H1 (cell line): ENCODE results near the gene PDGFB. TPM values are rescaled to one million over a fixed set of nuclear protein-coding genes. Genes with fewer than 3 reads are reported as not detected.

ENCODE experiments used
- CTCF ChIA-PET: fragments of 300-600 bp; sonication (Branson Sonifier 250); formaldehyde crosslinking; loops from one replicate; lab custom pipeline; 2021; ENCODE audit not compliant: partially characterized antibody; lab: Charles Lee
- POLR2A ChIA-PET: fragments of 300-600 bp; sonication (Branson Sonifier 250); formaldehyde crosslinking; loops from one replicate; lab custom pipeline; 2021; ENCODE audit warnings: inconsistent platforms; ENCODE audit not compliant: partially characterized antibody; lab: Charles Lee
- DNase-seq, 2 experiments: peaks; one replicate each; pipeline versions ENCODE4 v3.0.0 to v3.0.0-alpha.2; 2010 to 2022; ENCODE audit warnings: low spot score in 2 of 2, low read depth in 1 of 2, mixed read lengths in 1 of 2
- FAIRE-seq: peaks from 2 replicates; lab custom pipeline; 2011; peaks lifted over from hg19 to GRCh38; lab: Jason Lieb, UNC
- H2AFZ ChIP-seq: 2 replicates; pipeline ENCODE4 v1.8.1; 2012; ENCODE audit warnings: low read length, inconsistent platforms
- H2AK5ac ChIP-seq: 2 replicates; pipeline ENCODE4 v1.6.1; 2013; ENCODE audit warnings: low read depth, low read length
- H2BK120ac ChIP-seq: replicated peaks from 2 replicates; pipeline ENCODE3; 2013; ENCODE audit warnings: low read depth, low read length, inconsistent platforms
- H2BK12ac ChIP-seq: 2 replicates; pipeline ENCODE4 v1.6.1; 2013; ENCODE audit warnings: low read depth, low read length
- H2BK15ac ChIP-seq: 2 replicates; pipeline ENCODE4 v1.6.1; 2013; ENCODE audit warnings: low read length
- H2BK20ac ChIP-seq: 2 replicates; pipeline ENCODE4 v1.6.1; 2013; ENCODE audit warnings: low read length
- H2BK5ac ChIP-seq: 2 replicates; pipeline ENCODE4 v1.6.1; 2013; ENCODE audit warnings: low read depth, low read length
- H3K14ac ChIP-seq: 2 replicates; pipeline ENCODE4 v1.6.1; 2013; ENCODE audit warnings: inconsistent platforms; ENCODE audit not compliant: insufficient read length
- H3K18ac ChIP-seq: 2 replicates; pipeline ENCODE4 v1.6.1; 2013; ENCODE audit warnings: low read length; ENCODE audit errors: extremely low read depth
- H3K23ac ChIP-seq: 2 replicates; pipeline ENCODE4 v1.6.1; 2013; ENCODE audit warnings: inconsistent platforms; ENCODE audit not compliant: insufficient read length
- H3K23me2 ChIP-seq: 2 replicates; pipeline ENCODE4 v1.6.1; 2013; ENCODE audit warnings: low read depth, low read length
- H3K27ac ChIP-seq: 2 replicates; pipeline ENCODE4 v1.6.1; 2011; ENCODE audit warnings: low read depth, low read length, inconsistent platforms
- H3K27me3 ChIP-seq, 4 experiments: replicated peaks in 1 of 4; 1 replicate in 1 of 4; 2 replicates in 3 of 4; pipeline versions ENCODE4 v1.6.1 to v1.8.1; 2011 to 2013; ENCODE audit warnings: low read length in 3 of 4, mild to moderate bottlenecking in 3 of 4, inconsistent platforms in 2 of 4, mixed read lengths in 2 of 4, moderate library complexity in 1 of 4; ENCODE audit not compliant: control insufficient read depth in 3 of 4, insufficient read depth in 3 of 4; ENCODE audit errors: extremely low read depth in 1 of 4
- H3K36me3 ChIP-seq, 4 experiments: 2 replicates each; pipeline versions ENCODE4 v1.6.1 to v1.8.1; 2011 to 2013; ENCODE audit warnings: mild to moderate bottlenecking in 4 of 4, low read length in 3 of 4, moderate library complexity in 2 of 4, control low read depth in 1 of 4, inconsistent platforms in 1 of 4; ENCODE audit not compliant: insufficient read depth in 4 of 4, control insufficient read depth in 2 of 4
- H3K4ac ChIP-seq: replicated peaks from 2 replicates; pipeline ENCODE3; 2013; ENCODE audit warnings: low read length, low read depth, mixed read lengths, inconsistent platforms; ENCODE audit not compliant: insufficient read length
- H3K4me1 ChIP-seq, 4 experiments: replicated peaks in 1 of 4; 1 replicate in 1 of 4; 2 replicates in 3 of 4; pipeline versions ENCODE4 v1.6.1 to v1.8.1; 2011 to 2013; ENCODE audit warnings: low read length in 3 of 4, inconsistent platforms in 2 of 4, mixed read lengths in 1 of 4; ENCODE audit not compliant: insufficient read depth in 4 of 4, control insufficient read depth in 3 of 4
- H3K4me2 ChIP-seq, 2 experiments: 2 replicates each; pipeline versions ENCODE4 v1.6.1 to v1.8.1; 2011 to 2013; ENCODE audit warnings: low read depth in 2 of 2, low read length in 2 of 2, control low read depth in 1 of 2, inconsistent platforms in 1 of 2, mild to moderate bottlenecking in 1 of 2; ENCODE audit not compliant: insufficient read depth in 1 of 2
- H3K4me3 ChIP-seq, 4 experiments: fragments of 200-600, 300-600 bp in 1 of 4; sonication (generic), shearing (Covaris generic), sonication (Bioruptor Twin) in 1 of 4; 2 replicates each; pipeline versions ENCODE4 v1.5.1 to v1.8.1; 2011 to 2016; ENCODE audit warnings: low read length in 4 of 4, low read depth in 3 of 4, control low read depth in 2 of 4, inconsistent platforms in 2 of 4, mild to moderate bottlenecking in 2 of 4, mixed read lengths in 1 of 4, moderate library complexity in 1 of 4; ENCODE audit not compliant: insufficient read depth in 2 of 4; ENCODE audit errors: extremely low read depth in 1 of 4
- H3K56ac ChIP-seq: replicated peaks from 2 replicates; pipeline ENCODE3; 2013; ENCODE audit warnings: low read depth, mild to moderate bottlenecking, mixed read lengths, low read length, inconsistent platforms; ENCODE audit not compliant: insufficient read length
- H3K79me1 ChIP-seq: 2 replicates; pipeline ENCODE4 v1.6.1; 2013; ENCODE audit warnings: low read depth, low read length, control low read depth
- H3K79me2 ChIP-seq, 2 experiments: 2 replicates each; pipeline versions ENCODE4 v1.6.1 to v1.8.1; 2012 to 2013; ENCODE audit warnings: low read length in 2 of 2, mild to moderate bottlenecking in 2 of 2, inconsistent platforms in 1 of 2; ENCODE audit not compliant: insufficient read depth in 2 of 2, control insufficient read depth in 1 of 2
- H3K9ac ChIP-seq, 4 experiments: replicated peaks in 1 of 4; 1 replicate in 1 of 4; 2 replicates in 3 of 4; pipeline versions ENCODE4 v1.6.1 to v1.8.1; 2011 to 2013; ENCODE audit warnings: low read depth in 3 of 4, low read length in 3 of 4, control low read depth in 2 of 4, mild to moderate bottlenecking in 2 of 4, moderate library complexity in 2 of 4, inconsistent platforms in 1 of 4; ENCODE audit errors: extremely low read depth in 1 of 4
- H3K9me3 ChIP-seq, 2 experiments: 2 replicates each; pipeline versions ENCODE4 v1.6.1 to v1.8.1; 2012 to 2013; ENCODE audit warnings: mild to moderate bottlenecking in 2 of 2, moderate library complexity in 2 of 2, control low read depth in 1 of 2, inconsistent platforms in 1 of 2, low read depth in 1 of 2, low read length in 1 of 2, mixed read lengths in 1 of 2; ENCODE audit not compliant: insufficient read depth in 2 of 2
- H4K20me1 ChIP-seq, 2 experiments: replicated peaks in 1 of 2; 2 replicates each; pipeline versions ENCODE3 to v1.8.1; 2011 to 2013; ENCODE audit warnings: inconsistent platforms in 2 of 2, low read length in 2 of 2, mild to moderate bottlenecking in 1 of 2; ENCODE audit not compliant: insufficient read depth in 2 of 2, control insufficient read depth in 1 of 2
- H4K5ac ChIP-seq: 2 replicates; pipeline ENCODE4 v1.6.1; 2013; ENCODE audit warnings: low read length, low read depth, mixed read lengths, inconsistent platforms; ENCODE audit not compliant: insufficient read length
- H4K8ac ChIP-seq: 2 replicates; pipeline ENCODE4 v1.8.0; 2013; ENCODE audit warnings: mild to moderate bottlenecking, moderate library complexity, low read length, inconsistent platforms; ENCODE audit not compliant: insufficient read depth; ENCODE audit errors: extremely low read depth
- H4K91ac ChIP-seq: replicated peaks from 2 replicates; pipeline ENCODE3; 2013; ENCODE audit warnings: low read length, mixed read lengths, inconsistent platforms; ENCODE audit not compliant: insufficient read length
- ATF3 ChIP-seq: IDR thresholded peaks from 2 replicates; pipeline ENCODE4 v1.6.1; 2011; ENCODE audit warnings: low read depth, mild to moderate bottlenecking, low read length; ENCODE audit not compliant: insufficient read depth
- EZH2 ChIP-seq: fragments of 200-600 bp; sonication (generic); IDR thresholded peaks from 2 replicates; pipeline ENCODE4 v1.7.1; 2012; ENCODE audit warnings: low read depth, mild to moderate bottlenecking, moderate library complexity, low read length, inconsistent platforms; ENCODE audit not compliant: severe bottlenecking
- HDAC6 ChIP-seq: IDR thresholded peaks from one replicate; pipeline ENCODE4 v1.7.1; 2012; ENCODE audit warnings: low read depth, mild to moderate bottlenecking, inconsistent platforms, low read length, moderate library complexity
- JUN ChIP-seq: IDR thresholded peaks from 2 replicates; pipeline ENCODE4 v1.6.1; 2011; ENCODE audit warnings: low read depth, mild to moderate bottlenecking, improper control_type of control experiment, low read length
- KDM4A ChIP-seq: IDR thresholded peaks from one replicate; pipeline ENCODE4 v1.7.1; 2012; ENCODE audit warnings: low read depth, mild to moderate bottlenecking, moderate library complexity, low read length, inconsistent platforms; ENCODE audit not compliant: severe bottlenecking
- NRF1 ChIP-seq: IDR thresholded peaks from 2 replicates; pipeline ENCODE4 v1.6.1; 2011; ENCODE audit warnings: mild to moderate bottlenecking, low read depth, low read length, improper control_type of control experiment
- RXRA ChIP-seq: IDR thresholded peaks from 2 replicates; pipeline ENCODE4 v1.6.1; 2011; ENCODE audit warnings: low read depth, mild to moderate bottlenecking, low read length, moderate library complexity; ENCODE audit not compliant: insufficient read depth
- TAF1 ChIP-seq: IDR thresholded peaks from 2 replicates; pipeline ENCODE4 v1.6.1; 2011; ENCODE audit warnings: mild to moderate bottlenecking, low read depth, low read length
- WGBS, 2 experiments: shearing (Covaris generic) in 1 of 2; methylation state at CpG; one replicate each; pipeline versions ENCODE4 v1.1.6 to v1.1.7; 2013 to 2015; ENCODE audit warnings: low lambda C conversion rate in 2 of 2, mixed read lengths in 2 of 2, inconsistent platforms in 1 of 2, low coverage in 1 of 2, missing lambda C conversion rate in 1 of 2; ENCODE audit not compliant: insufficient replicate concordance in 2 of 2, insufficient coverage in 1 of 2, insufficient read length in 1 of 2; ENCODE audit errors: extremely low coverage in 1 of 2, missing lambda C conversion rate in 1 of 2; 5-methylcytosine and 5-hydroxymethylcytosine counted together
- polyA plus RNA-seq, 7 experiments: library from polyadenylated mRNA; depleted of rRNA in 3 of 7; stranded (reverse) in 5 of 7; unstranded in 2 of 7; fragments of >200 nt in 5 of 7; fragments of 200-250 nt in 2 of 7; gene quantifications; 1 replicate in 5 of 7; 2 replicates in 1 of 7; 4 replicates in 1 of 7; pipeline versions ENCODE4 v1.2.1 to v1.2.3, GENCODE V29; 2011 to 2013; ENCODE audit warnings: missing spikeins in 2 of 7, mixed read lengths in 2 of 7
- total RNA-seq: library from RNA; stranded (reverse); fragmentation: NEBNext Ultra II Directional; extraction: Animal tissue kit (Norgen Biotek cat#: 25700); gene quantifications from 2 replicates; pipeline ENCODE4 v1.2.1, GENCODE V29; 2021

PDGFB gene
- total and polyA plus RNA-seq, 2 of the 8 experiments (the other 6 are each of a cell fraction or from before 2014, with no cell fraction given), result 3.9 to 8.5 TPM

- Histone ChIP-seq H2AK5ac (no peak overlapping the region), H4K8ac (no peak overlapping the region), H3K27me3 (no peaks in the 10 kb centered on the region), H3K4me2 (no peak overlapping the region), H4K5ac (no peak overlapping the region), H3K4me3 (no peak overlapping the region), H3K23me2 (no peaks in the 10 kb centered on the region), H3K79me2 (no peaks in the 10 kb centered on the region), H3K18ac (no peak overlapping the region), H2AFZ (no peak overlapping the region), H3K9ac (no peak overlapping the region), H3K56ac (no peak overlapping the region), H2BK5ac (no peak overlapping the region), H3K79me1 (no peaks in the 10 kb centered on the region), H3K9me3 (peaks cover 8 to 13% of the 10 kb centered on the region in 2 experiments; a peak in 3 of 4 replicates), H2BK12ac (no peak overlapping the region), H3K4ac (no peak overlapping the region), H3K4me1 (no peaks in the 10 kb centered on the region; a peak in 1 of 7 replicates), H4K91ac (no peak overlapping the region), H3K23ac (no peak overlapping the region), H2BK20ac (no peak overlapping the region), H4K20me1 (no peaks in the 10 kb centered on the region), H2BK15ac (no peak overlapping the region), H2BK120ac (no peak overlapping the region), H3K14ac (no peak overlapping the region), H3K27ac (no peak overlapping the region), H3K36me3 (no peaks in the 10 kb centered on the region)
- FAIRE-seq (no peak), DNase-seq (peak in 1 of 2 experiments; percentile 22)
- WGBS, 2 experiments, result 93% methylated on average over 5 of the region's 5 CpGs; no CpG with 5 or more reads in 1 of the 2 experiments
- POLR2A ChIA-PET, result interaction anchor here (0.6 to 0.9 kb wide), 2 partner anchors 21 to 155 kb away, joined by 3 read pairs; no protein-coding TSS in a partner anchor
- CTCF ChIA-PET, result interaction anchor here (1.2 kb wide), 1 partner anchor 28 kb away, joined by 4 read pairs; no protein-coding TSS in a partner anchor
- TF ChIP-seq RXRA, result no peak
- TF ChIP-seq ATF3, result no peak
- no peak for TF ChIP-seq KDM4A
- no peak for TF ChIP-seq EZH2
- no peak for TF ChIP-seq HDAC6
- no peak for TF ChIP-seq TAF1
- no peak for TF ChIP-seq JUN
- TF ChIP-seq NRF1, result no peak
Measured at GRCh38 chr22:39197578-39197977, 47.2 kb downstream of the PDGFB start.
